Purkinje cell (primary cell): ENCODE results near the gene MRPS9. TPM values are rescaled to one million over a fixed set of nuclear protein-coding genes. Genes with fewer than 3 reads are reported as not detected.

Experiments
- polyA plus RNA-seq: library from polyadenylated mRNA; unstranded; fragments of >200 nt; fragmentation: Nextera tagmentation; gene quantifications from 2 replicates; pipeline ENCODE4 v1.2.1, GENCODE V29; 2014

The MRPS9 gene
- polyA plus RNA-seq: 82.9 and 126 TPM in 2 replicates

GRCh38 chr2:105037572-105038382, at the start of gene MRPS9:
Gene MRPS9 (plus strand): TSS chr2:105038069. CDS start chr2:105038093, 24 bp downstream.

Other genes with a start within 250 kb of the MRPS9 start
- 2.3 and 2.8 TPM in 2 replicates for gene POU3F3, start 184.0 kb upstream of the MRPS9 start, polyA plus RNA-seq
- not detected in 2 replicates for gene GPR45, start 203.7 kb downstream of the MRPS9 start, polyA plus RNA-seq